ENCODE data around the gene HEATR3.

GRCh38 chr16:50102051-50102746 lies 36.4 kb downstream of the HEATR3 start:
- TF ChIP-seq MXI1 (IDR thresholded peaks at IDR 0.05; ENCODE audit: borderline replicate concordance, low read depth, low read length): no peak
- no peak for TF ChIP-seq CEBPB (IDR thresholded peaks at IDR 0.05; ENCODE audit: borderline replicate concordance, low read depth, low read length)
- no peak for TF ChIP-seq NR1H2 (CRISPR knock-in tag; IDR thresholded peaks at IDR 0.05; ENCODE audit: borderline replicate concordance, low read depth)
- TF ChIP-seq ATM (IDR thresholded peaks at IDR 0.05; ENCODE audit: borderline replicate concordance): no peak
- TF ChIP-seq ADNP (CRISPR knock-in tag; IDR thresholded peaks at IDR 0.05): no peak
- TF ChIP-seq, protein P1, sequence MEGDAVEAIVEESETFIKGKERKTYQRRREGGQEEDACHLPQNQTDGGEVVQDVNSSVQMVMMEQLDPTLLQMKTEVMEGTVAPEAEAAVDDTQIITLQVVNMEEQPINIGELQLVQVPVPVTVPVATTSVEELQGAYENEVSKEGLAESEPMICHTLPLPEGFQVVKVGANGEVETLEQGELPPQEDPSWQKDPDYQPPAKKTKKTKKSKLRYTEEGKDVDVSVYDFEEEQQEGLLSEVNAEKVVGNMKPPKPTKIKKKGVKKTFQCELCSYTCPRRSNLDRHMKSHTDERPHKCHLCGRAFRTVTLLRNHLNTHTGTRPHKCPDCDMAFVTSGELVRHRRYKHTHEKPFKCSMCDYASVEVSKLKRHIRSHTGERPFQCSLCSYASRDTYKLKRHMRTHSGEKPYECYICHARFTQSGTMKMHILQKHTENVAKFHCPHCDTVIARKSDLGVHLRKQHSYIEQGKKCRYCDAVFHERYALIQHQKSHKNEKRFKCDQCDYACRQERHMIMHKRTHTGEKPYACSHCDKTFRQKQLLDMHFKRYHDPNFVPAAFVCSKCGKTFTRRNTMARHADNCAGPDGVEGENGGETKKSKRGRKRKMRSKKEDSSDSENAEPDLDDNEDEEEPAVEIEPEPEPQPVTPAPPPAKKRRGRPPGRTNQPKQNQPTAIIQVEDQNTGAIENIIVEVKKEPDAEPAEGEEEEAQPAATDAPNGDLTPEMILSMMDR (CRISPR knock-in tag; IDR thresholded peaks at IDR 0.05): no peak
- no peak for TF ChIP-seq ZNF703 (CRISPR knock-in tag; IDR thresholded peaks at IDR 0.05; ENCODE audit: borderline replicate concordance)

Measured in HepG2 (cell line).